Calu3 (cell line): ENCODE results near the gene EHMT1. TPM values are rescaled to one million over a fixed set of nuclear protein-coding genes. Genes with fewer than 3 reads are reported as not detected.

Experiments used
- BruUV-seq: library from RNA; stranded (reverse); fragments of 400-500 nt; replicated peaks from 2 replicates; lab custom pipeline; 2021; lab: Mats Ljungman, UMichigan
- CTCF ChIA-PET: fragments of 300-600 bp; sonication (Branson Sonifier 250); formaldehyde crosslinking; loops from one replicate; lab custom pipeline; 2022; ENCODE audit warnings: antibody characterized with exemption; lab: Charles Lee
- DNase-seq: peaks from one replicate; pipeline ENCODE4 v3.0.0; 2022
- H3K27ac Mint-ChIP-seq: one replicate; pipeline ENCODE4 v1.8.0; 2022; ENCODE audit warnings: mixed read lengths; ENCODE audit not compliant: unreplicated experiment
- H3K27me3 Mint-ChIP-seq: one replicate; pipeline ENCODE4 v1.8.0; 2022; ENCODE audit warnings: mixed read lengths; ENCODE audit not compliant: unreplicated experiment
- H3K36me3 Mint-ChIP-seq: one replicate; pipeline ENCODE4 v1.8.0; 2022; ENCODE audit warnings: mild to moderate bottlenecking, moderate library complexity, mixed read lengths; ENCODE audit not compliant: insufficient read depth, unreplicated experiment
- H3K4me1 Mint-ChIP-seq: one replicate; pipeline ENCODE4 v1.8.0; 2022; ENCODE audit warnings: mild to moderate bottlenecking, low read depth, mixed read lengths; ENCODE audit not compliant: unreplicated experiment
- H3K4me3 Mint-ChIP-seq: one replicate; pipeline ENCODE4 v1.8.0; 2022; ENCODE audit warnings: mild to moderate bottlenecking, low read depth, moderate library complexity, mixed read lengths; ENCODE audit not compliant: unreplicated experiment
- H3K9me3 Mint-ChIP-seq: one replicate; pipeline ENCODE4 v1.8.0; 2022; ENCODE audit warnings: low read depth, mixed read lengths; ENCODE audit not compliant: unreplicated experiment
- intact Hi-C: fragments of 100-400 bp; cut with micrococcal nuclease; formaldehyde crosslinking; loops from one replicate; pipeline ENCODE4 v1.10.0; 2022; ENCODE audit not compliant: unreplicated experiment
- total RNA-seq: library from RNA; stranded (reverse); gene quantifications from 2 replicates; pipeline ENCODE4 v1.2.3, GENCODE V29; 2022
- TF ChIP-seq, protein P1 (sequence below): fragments of 200-600 bp; IDR thresholded peaks from one replicate; pipeline ENCODE4 v1.8.0; 2022; ENCODE audit warnings: antibody characterized with exemption; ENCODE audit not compliant: unreplicated experiment

Gene EHMT1
- total RNA-seq, 1 experiment from 2014 or later, result 56.0 TPM

DNA sequence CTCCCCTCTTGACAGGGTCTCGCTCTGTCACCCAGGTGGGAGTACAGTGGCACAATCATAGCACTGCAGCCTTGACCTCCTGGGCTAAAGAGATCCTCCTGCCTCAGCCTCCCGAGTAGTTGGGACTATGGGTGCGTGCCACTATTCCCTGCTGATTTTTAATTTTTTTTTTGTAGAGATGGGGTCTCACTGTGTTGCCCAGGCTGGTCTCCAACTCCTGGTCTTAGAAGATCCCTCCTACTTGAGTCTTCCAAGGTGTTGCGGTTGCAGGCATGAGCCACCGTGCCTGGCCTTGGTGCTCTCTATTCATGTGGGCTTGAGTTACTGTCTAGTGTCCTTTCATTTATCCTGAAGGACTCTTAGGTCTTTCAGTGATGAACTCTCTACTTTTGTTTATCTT lies 24.1 kb downstream of the EHMT1 start:
- H3K27ac Mint-ChIP-seq, result no peak overlapping the region
- H3K27me3 Mint-ChIP-seq, result no peaks in the 10 kb centered on the region
- CTCF ChIA-PET, result no interaction called here
- intact Hi-C loops, result no loop called here
- H3K9me3 Mint-ChIP-seq, result no peaks in the 10 kb centered on the region
- H3K36me3 Mint-ChIP-seq, result peaks cover 16% of the 10 kb centered on the region
- no peak for DNase-seq
- H3K4me3 Mint-ChIP-seq, result no peak overlapping the region
- no TSS peak for BruUV-seq
- peaks cover 8% of the 10 kb centered on the region for H3K4me1 Mint-ChIP-seq
- TF ChIP-seq, protein P1, sequence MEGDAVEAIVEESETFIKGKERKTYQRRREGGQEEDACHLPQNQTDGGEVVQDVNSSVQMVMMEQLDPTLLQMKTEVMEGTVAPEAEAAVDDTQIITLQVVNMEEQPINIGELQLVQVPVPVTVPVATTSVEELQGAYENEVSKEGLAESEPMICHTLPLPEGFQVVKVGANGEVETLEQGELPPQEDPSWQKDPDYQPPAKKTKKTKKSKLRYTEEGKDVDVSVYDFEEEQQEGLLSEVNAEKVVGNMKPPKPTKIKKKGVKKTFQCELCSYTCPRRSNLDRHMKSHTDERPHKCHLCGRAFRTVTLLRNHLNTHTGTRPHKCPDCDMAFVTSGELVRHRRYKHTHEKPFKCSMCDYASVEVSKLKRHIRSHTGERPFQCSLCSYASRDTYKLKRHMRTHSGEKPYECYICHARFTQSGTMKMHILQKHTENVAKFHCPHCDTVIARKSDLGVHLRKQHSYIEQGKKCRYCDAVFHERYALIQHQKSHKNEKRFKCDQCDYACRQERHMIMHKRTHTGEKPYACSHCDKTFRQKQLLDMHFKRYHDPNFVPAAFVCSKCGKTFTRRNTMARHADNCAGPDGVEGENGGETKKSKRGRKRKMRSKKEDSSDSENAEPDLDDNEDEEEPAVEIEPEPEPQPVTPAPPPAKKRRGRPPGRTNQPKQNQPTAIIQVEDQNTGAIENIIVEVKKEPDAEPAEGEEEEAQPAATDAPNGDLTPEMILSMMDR, result no peak

GRCh38 chr9:137643921-137644320 lies 25.1 kb downstream of the EHMT1 start:
- H3K27ac Mint-ChIP-seq, result no peak overlapping the region
- no peak overlapping the region for H3K4me3 Mint-ChIP-seq
- no peak for DNase-seq
- intact Hi-C loops, result no loop called here
- BruUV-seq, result no TSS peak
- H3K9me3 Mint-ChIP-seq, result no peaks in the 10 kb centered on the region
- H3K36me3 Mint-ChIP-seq, result peaks cover 17% of the 10 kb centered on the region
- H3K4me1 Mint-ChIP-seq, result peaks cover 8% of the 10 kb centered on the region
- TF ChIP-seq, protein P1, result no peak
- CTCF ChIA-PET, result interaction anchor here (0.7 kb wide), 1 partner anchor 59 kb away, joined by 6 read pairs; no protein-coding TSS in a partner anchor
- H3K27me3 Mint-ChIP-seq, result no peaks in the 10 kb centered on the region

DNA sequence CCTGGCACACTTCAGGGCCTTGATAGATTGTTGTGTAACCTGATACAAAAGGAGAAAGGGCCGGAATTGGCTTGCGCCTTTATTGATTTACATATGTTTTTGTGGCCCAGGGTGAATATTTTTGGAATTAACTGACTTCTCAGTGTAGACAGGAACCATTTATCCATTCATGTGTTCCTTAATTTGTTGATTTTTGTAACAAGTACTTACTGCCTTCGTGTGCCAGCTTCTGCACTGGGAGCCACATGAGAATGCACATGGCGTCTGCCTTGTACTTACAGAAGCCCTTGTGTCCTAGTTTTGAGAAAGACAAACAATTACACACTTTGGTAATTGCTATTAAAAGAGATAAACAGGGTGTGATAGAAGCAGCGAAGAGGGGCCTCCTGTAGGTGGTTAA lies 26.4 kb downstream of the EHMT1 start:
- H3K27me3 Mint-ChIP-seq, result no peaks in the 10 kb centered on the region
- BruUV-seq, result no TSS peak
- no peak overlapping the region for H3K27ac Mint-ChIP-seq

GRCh38 chr9:137646341-137646740 lies 27.5 kb downstream of the EHMT1 start:
- intact Hi-C loops, result no loop called here
- H3K4me3 Mint-ChIP-seq, result no peak overlapping the region
- no peaks in the 10 kb centered on the region for H3K4me1 Mint-ChIP-seq
- DNase-seq, result no peak
- CTCF ChIA-PET, result no interaction called here
- H3K9me3 Mint-ChIP-seq, result no peaks in the 10 kb centered on the region
- H3K27me3 Mint-ChIP-seq, result no peaks in the 10 kb centered on the region
- no peak overlapping the region for H3K27ac Mint-ChIP-seq
- TF ChIP-seq, protein P1, result no peak
- no TSS peak for BruUV-seq
- peaks cover 17% of the 10 kb centered on the region for H3K36me3 Mint-ChIP-seq

More for the DNA sequence above, 26.4 kb downstream of the EHMT1 start:
- DNase-seq, result no peak
- Mint-ChIP-seq H3K36me3 (peaks cover 17% of the 10 kb centered on the region), H3K9me3 (no peaks in the 10 kb centered on the region), H3K4me3 (no peak overlapping the region), H3K4me1 (no peaks in the 10 kb centered on the region)
- CTCF ChIA-PET, result no interaction called here
- TF ChIP-seq, protein P1, result no peak
- intact Hi-C loops, result no loop called here
